ENCODE data around the gene SMARCD2. TPM values are rescaled to one million over a fixed set of nuclear protein-coding genes. Genes with fewer than 3 reads are reported as not detected.
"Not testable (repeated sequence)": the region's sequence is repeated elsewhere in the genome, so short reads cannot be mapped to it uniquely, and the experiment has no call there.

SMARCD2 gene
- total RNA-seq (2014; rRNA removed; shearing (Covaris generic)), result 205 and 206 TPM in 2 replicates

DNA sequence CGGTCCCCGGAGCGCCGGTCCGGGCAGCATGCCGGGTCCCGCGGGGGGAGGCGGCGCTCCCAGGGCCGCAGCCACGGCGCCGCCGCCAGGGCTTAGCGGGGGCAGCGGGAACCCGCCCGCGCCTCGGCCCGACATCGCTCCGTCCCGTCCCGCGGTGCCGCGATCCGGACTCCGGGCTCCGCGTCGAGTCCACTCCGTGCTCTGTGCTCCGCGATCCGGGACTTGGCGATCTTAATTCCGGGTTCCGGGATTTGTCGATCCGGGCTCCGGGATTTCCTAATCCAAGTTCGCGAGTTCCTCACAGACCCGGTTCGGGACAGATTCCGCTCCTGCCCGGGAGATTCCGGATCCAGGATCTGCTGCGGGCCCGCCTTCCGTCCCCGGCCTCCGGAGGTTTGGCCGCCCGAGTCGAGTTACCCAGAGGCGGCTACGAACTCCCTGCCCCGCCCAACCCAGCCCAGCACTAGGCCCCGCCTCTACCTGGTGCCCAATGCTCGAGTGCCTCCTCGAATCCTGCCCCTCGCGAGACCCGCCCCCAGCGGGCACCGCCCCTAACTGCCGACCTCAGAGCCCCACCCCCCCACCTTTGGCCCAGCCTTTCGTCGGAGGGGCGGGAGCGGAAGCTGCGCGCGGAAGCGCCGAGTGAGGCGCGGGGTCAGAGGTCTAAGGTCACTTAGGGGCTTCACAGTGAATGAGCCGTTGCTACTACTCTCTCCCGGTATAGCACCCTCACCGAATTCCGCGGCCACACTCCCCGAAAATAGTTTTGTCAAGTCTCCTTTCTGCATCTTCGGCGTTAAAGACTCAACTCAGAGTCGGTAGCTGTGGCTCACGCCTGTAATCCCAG, at the start of gene SMARCD2:
TSS of gene SMARCD2 (minus strand) at position 146 of the 847 bp plus-strand sequence. CDS start at position 135, 11 bp downstream.
- peak; percentile 98 for DNase-seq (ENCODE audit: low spot score)

GRCh38 chr17:63889026-63889848, 46.8 kb upstream of the SMARCD2 start:
- DNase-seq (ENCODE audit: low spot score), result peak; percentile 38

GRCh38 chr17:63885119-63885518, 42.6 kb upstream of the SMARCD2 start:
- DNase-seq (ENCODE audit: low spot score), result not testable (repeated sequence)

- not testable (repeated sequence) for DNase-seq (ENCODE audit: low spot score)
These were observed 40.2 kb upstream of the SMARCD2 start for GRCh38 chr17:63882626-63883126.

- peak; percentile 64 for DNase-seq (ENCODE audit: low spot score)
These were observed 39.6 kb upstream of the SMARCD2 start, which contains the start of gene GH2 for GRCh38 chr17:63881935-63882601. Gene GH2 (minus strand): TSS chr17:63881944. CDS start chr17:63881801, 143 bp downstream.

DNA sequence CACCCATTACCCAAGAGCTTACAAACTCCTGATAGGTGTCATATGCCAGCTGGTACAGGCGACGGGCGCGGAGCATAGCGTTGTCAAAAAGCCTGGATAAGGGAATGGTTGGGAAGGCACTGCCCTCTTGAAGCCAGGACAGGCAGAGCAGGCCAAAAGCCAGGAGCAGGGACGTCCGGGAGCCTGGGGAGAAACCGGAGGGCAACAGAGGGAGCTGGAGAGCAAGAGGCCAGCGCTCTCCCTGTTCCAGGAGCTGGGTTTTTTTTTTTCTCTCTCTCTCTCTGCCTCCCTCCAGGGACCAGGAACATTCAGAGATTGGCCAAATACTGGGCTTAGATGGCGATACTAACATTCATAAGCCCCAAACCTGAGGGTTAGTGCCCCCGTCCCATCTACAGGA, 38.9 kb upstream of the SMARCD2 start:
- DNase-seq (ENCODE audit: low spot score), result peak; percentile 12

GRCh38 chr17:63880706-63881105, 38.2 kb upstream of the SMARCD2 start:
- no peak for DNase-seq (ENCODE audit: low spot score)

DNA sequence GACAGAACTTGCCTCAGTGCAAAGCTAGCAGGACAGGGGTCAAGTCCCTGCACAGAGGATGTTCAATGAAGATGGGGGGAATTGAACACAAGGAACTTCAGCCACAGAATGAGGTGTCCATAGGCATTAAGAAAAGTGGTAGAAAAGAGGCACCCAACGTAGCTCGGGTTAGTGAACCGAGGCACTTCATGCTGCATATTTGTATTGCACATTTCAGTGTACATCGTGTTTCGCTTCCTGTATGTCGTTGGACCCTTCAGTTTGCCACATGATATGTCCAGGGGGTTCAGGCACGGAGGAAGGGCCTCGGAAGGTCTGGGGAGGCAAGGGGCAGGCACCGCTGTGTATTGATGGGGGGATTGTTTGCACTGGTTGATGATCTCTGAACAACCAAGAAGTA, 35.9 kb upstream of the SMARCD2 start:
- not testable (repeated sequence) for DNase-seq (ENCODE audit: low spot score)

- DNase-seq (ENCODE audit: low spot score), result not testable (repeated sequence)
These were observed 32.2 kb upstream of the SMARCD2 start for GRCh38 chr17:63874693-63875092.

DNA sequence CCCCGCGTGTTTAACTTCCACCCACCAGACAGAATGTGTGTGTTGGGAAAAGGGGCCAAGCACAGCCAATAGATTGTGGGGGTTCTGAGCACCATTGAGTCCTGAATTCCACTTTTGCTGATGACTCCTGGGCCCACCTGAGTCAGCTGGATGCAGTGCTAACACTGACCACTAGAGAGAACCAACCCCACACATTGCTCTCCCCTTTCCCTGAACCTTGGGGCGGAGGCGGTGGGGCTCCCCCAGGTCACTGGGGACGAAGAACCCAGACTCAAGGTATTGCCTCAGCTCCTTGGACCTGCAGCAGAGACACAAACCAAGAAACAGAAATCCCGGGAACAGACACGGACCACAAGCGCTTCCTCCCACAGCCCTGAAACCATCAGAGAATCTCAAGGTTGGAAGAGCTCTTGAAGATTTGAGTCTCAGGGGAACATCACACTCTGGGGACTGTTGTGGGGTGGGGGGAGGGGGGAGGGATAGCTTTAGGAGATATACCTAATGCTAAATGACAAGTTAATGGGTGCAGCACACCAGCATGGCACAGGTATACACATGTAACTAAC, 31.7 kb upstream of the SMARCD2 start:
- DNase-seq (ENCODE audit: low spot score), result not testable (repeated sequence)

GRCh38 chr17:63873577-63873976, 31.1 kb upstream of the SMARCD2 start, which contains the start of gene CSH2:
Gene CSH2 (minus strand): TSS chr17:63873677. CDS start chr17:63873614, 63 bp downstream.
- not testable (repeated sequence) for DNase-seq (ENCODE audit: low spot score)

DNA sequence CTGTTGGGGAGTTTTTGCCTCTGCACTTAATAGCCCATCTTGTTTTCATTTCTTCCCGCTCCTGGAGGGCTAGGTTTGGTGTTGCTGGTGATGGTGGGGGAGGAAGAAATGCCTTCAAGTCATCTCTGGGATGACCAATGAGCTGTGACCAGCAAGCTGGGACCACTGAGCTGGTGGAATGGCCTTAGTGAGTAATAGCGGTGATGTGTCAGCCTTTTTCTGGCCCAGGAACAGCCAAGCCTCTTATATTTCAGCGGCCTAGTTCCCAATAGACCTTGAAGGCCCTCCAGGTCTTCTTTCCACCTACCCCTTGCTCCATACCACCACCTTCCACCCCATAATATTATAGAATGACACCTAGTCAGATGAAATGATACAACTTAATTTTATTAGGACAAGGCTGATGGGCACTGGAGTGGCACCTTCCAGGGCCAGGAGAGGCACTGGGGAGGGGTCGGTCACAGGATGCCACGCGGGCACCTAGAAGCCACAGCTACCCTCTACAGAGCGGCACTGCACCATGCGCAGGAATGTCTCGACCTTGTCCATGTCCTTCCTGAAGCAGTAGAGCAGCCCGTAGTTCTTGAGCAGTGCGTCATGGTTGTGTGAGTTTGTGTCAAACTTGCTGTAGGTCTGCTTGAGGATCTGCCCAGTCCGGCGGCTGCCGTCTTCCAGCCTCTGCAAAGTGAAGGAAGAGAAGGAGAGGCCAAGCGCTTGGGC, 29.3 kb upstream of the SMARCD2 start:
- not testable (repeated sequence) for DNase-seq (ENCODE audit: low spot score)

DNA sequence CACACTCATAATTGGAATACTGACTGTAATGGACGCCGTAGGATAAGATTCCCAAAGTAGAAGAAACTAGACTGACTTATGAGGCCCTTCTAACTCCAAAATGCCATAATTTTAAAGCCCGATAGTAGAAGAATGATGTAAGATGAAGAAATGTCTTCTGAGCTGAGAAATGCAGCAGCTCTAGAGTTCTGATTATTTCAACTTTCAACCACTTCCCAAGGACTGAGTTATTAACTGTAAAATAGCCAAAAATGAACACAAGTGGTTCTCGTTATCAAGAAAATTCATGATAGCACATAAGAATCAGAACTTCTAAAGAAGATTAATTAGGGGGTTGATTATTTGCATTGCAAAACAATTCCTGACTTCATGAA, 27.8 kb upstream of the SMARCD2 start:
- not testable (repeated sequence) for DNase-seq (ENCODE audit: low spot score)

DNA sequence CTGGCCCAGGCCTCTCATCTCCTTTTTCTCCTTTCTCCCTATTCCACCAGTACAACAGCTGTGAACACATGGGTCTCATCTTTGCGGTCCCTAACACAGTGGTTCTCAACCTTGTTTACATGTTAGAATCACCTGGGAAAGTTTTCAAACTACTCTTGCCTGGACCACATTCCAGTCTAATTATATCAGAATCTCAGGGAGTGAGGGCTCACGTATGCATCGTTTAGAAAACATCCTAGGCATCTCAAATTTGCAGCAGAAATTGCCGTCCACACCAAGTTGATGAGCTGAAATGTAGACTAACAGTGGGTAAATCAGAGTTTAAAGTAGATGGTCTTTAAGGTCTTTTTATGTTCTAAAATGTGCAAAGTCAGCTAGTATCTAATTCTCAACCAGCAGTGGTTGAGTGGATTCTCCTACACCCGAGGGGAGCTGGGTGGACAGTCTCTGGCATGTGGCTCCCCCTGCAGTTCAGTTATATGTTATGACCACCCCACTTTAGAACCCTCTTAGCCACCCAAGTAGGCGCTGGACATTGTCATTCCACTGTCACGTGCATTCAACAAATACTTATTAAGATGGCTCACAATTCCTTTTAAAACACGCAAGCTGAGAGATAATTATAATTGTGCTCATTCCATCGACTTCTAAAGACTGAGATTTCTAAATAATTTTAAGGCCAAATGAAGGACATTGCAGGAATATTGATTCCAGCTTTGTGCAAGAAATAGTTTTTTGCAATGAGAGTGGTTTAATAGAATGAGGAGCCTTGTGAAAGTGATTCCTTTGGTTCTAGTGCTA, 27.2 kb upstream of the SMARCD2 start:
- DNase-seq (ENCODE audit: low spot score), result not testable (repeated sequence)

- DNase-seq (ENCODE audit: low spot score), result not testable (repeated sequence)
These were observed 24.1 kb upstream of the SMARCD2 start for GRCh38 chr17:63866625-63867024.

- DNase-seq (ENCODE audit: low spot score), result no peak
These were observed 16.8 kb upstream of the SMARCD2 start for GRCh38 chr17:63859257-63859656.

DNA sequence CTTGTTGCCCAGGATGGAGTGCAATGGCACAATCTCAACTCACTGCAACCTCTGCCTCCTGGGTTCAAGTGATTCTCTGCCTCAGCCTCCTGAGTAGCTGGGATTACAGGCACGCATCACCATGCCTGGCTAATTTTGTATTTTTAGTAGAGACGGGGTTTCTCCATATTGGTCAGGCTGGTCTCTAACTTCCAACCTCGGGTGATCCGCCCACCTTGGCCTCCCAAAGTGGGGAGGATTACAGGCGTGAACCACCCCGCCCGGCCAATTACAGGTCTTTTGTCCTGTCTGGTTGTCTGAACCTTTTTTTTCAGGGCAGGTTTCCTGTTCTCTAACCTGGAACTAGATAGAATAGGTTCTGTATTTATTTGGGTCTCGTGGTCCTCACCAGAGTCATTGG, 13.9 kb upstream of the SMARCD2 start:
- DNase-seq (ENCODE audit: low spot score), result not testable (repeated sequence)

- DNase-seq (ENCODE audit: low spot score), result no peak
These were observed 12.7 kb upstream of the SMARCD2 start for GRCh38 chr17:63855185-63855584.

GRCh38 chr17:63854709-63855108, 12.2 kb upstream of the SMARCD2 start:
- DNase-seq (ENCODE audit: low spot score), result no peak
